ENCODE data around the gene IL26.

The IL26 gene

GRCh38 chr12:68267892-68268396 is 42.3 kb upstream of the IL26 start:
- TF ChIP-seq, protein P1, sequence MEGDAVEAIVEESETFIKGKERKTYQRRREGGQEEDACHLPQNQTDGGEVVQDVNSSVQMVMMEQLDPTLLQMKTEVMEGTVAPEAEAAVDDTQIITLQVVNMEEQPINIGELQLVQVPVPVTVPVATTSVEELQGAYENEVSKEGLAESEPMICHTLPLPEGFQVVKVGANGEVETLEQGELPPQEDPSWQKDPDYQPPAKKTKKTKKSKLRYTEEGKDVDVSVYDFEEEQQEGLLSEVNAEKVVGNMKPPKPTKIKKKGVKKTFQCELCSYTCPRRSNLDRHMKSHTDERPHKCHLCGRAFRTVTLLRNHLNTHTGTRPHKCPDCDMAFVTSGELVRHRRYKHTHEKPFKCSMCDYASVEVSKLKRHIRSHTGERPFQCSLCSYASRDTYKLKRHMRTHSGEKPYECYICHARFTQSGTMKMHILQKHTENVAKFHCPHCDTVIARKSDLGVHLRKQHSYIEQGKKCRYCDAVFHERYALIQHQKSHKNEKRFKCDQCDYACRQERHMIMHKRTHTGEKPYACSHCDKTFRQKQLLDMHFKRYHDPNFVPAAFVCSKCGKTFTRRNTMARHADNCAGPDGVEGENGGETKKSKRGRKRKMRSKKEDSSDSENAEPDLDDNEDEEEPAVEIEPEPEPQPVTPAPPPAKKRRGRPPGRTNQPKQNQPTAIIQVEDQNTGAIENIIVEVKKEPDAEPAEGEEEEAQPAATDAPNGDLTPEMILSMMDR (conservative IDR thresholded peaks at IDR 0.05; ENCODE audit: control insufficient read depth, insufficient read depth, low read depth, low read length) = no peak
- no peak overlapping the region for H3K4me3 ChIP-seq (ENCODE audit: control insufficient read depth, low read depth, low read length)
- DNase-seq (ENCODE audit: low read depth) = peak; percentile 87

DNA sequence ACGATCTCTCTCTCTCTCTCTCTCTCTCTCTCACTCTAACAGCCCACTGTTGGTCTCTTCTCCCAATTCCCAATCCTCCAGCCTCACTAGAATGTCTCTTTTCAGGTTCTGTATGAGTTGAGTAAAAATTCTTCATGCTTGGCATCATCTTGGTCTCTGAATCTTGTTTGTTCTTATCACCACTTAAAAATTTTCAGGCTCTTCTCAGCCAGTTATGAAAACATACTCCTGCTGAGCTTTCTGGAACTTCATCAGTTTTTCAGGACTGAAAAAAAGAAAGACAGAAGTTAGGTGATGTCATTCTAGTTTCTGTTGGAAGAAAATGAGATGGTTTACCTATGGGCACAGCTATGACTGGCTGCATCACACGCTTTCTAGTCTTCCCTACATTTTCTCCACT is 39.2 kb upstream of the IL26 start:
- no peak overlapping the region for H3K4me3 ChIP-seq (ENCODE audit: control insufficient read depth, low read depth, low read length)
- TF ChIP-seq, protein P1 (conservative IDR thresholded peaks at IDR 0.05; ENCODE audit: control insufficient read depth, insufficient read depth, low read depth, low read length) = no peak
- peak; percentile 55 for DNase-seq (ENCODE audit: low read depth)

DNA sequence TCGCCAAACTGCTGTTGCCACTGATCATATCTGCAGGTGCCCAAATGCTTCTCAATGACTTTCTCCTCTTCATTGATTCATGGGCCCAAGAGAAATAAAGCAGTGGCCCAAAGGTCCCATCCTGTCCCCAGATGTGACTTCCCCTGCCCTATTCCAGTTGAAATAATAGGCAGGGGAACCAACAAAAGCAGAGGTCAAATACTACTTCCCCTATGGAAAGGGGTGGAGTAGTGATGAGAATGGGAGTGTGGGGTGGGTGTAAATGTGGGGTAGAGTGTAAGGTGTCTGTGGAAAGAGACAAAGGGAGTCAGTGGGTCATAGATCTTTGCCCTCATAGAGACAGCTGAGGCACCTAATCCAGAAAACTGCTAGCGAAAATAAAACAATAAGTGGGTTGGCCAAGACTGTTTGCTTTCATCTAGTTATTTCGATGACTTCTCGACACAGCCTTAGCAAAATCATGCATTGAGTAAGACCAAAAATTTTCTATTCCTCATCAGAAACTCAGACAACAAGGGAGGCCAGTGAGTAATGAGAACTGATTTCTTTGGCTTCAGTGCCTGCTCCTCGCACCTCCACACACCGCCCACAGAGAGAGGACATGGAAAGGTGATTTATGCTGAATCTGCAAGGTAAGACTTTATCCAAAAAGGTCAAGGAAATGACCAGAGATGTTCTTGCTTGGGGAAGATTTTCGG is 38.7 kb upstream of the IL26 start:
- H3K4me3 ChIP-seq (ENCODE audit: control insufficient read depth, low read depth, low read length) = no peak overlapping the region
- TF ChIP-seq, protein P1 (conservative IDR thresholded peaks at IDR 0.05; ENCODE audit: control insufficient read depth, insufficient read depth, low read depth, low read length) = no peak
- DNase-seq (ENCODE audit: low read depth) = peak; percentile 45

- TF ChIP-seq, protein P1 (conservative IDR thresholded peaks at IDR 0.05; ENCODE audit: control insufficient read depth, insufficient read depth, low read depth, low read length) = no peak
- H3K4me3 ChIP-seq (ENCODE audit: control insufficient read depth, low read depth, low read length) = no peak overlapping the region
- DNase-seq (ENCODE audit: low read depth) = no peak
Observed at GRCh38 chr12:68263366-68263765, 37.8 kb upstream of the IL26 start.

- DNase-seq (ENCODE audit: low read depth) = no peak
- TF ChIP-seq, protein P1 (conservative IDR thresholded peaks at IDR 0.05; ENCODE audit: control insufficient read depth, insufficient read depth, low read depth, low read length) = no peak
- H3K4me3 ChIP-seq (ENCODE audit: control insufficient read depth, low read depth, low read length) = no peak overlapping the region
Observed at GRCh38 chr12:68261896-68262295, 36.3 kb upstream of the IL26 start.

DNA sequence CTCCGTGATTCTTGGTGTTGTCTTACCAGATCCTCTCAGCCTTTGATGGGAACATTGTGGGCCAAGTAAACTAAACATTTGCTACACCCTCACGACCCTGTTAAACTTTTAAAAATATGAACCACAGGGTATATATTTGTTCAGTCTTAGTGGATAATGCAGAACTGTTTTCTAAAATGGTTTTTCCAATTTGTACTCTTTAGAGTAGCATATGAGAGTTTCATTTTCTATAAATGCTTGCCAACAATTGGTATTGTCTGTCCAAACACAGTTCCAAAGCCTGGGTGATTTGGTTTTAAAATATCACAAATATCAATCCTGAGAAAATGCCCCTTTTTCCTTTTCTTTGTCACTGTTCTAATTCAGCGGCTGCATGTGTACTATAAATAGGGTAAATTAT is 34.5 kb upstream of the IL26 start:
- TF ChIP-seq, protein P1 (conservative IDR thresholded peaks at IDR 0.05; ENCODE audit: control insufficient read depth, insufficient read depth, low read depth, low read length) = no peak
- no peak overlapping the region for H3K4me3 ChIP-seq (ENCODE audit: control insufficient read depth, low read depth, low read length)
- DNase-seq (ENCODE audit: low read depth) = no peak
